GM12878 (cell line): ENCODE results near the gene TUBB3. TPM values are rescaled to one million over a fixed set of nuclear protein-coding genes. Genes with fewer than 3 reads are reported as not detected.
A peak's percentile ranks its signal among the peaks of the same experiment; 100 is the strongest.

Source experiments
- KDM1A ChIP-seq: fragments of 200-600 bp; sonication (generic); IDR thresholded peaks from 2 replicates; pipeline ENCODE4 v1.6.1; 2016; ENCODE audit warnings: borderline replicate concordance
- NFYB ChIP-seq: IDR thresholded peaks from 2 replicates; pipeline ENCODE4 v1.6.1; 2011; ENCODE audit warnings: low read depth, mild to moderate bottlenecking, low read length, improper control_type of control experiment, moderate library complexity; ENCODE audit not compliant: insufficient read depth
- RAD51 ChIP-seq: fragments of 450-650 bp; IDR thresholded peaks from 2 replicates; pipeline ENCODE4 v1.6.1; 2016; ENCODE audit warnings: moderate library complexity, mild to moderate bottlenecking, inconsistent platforms
- SRF ChIP-seq, 2 experiments: IDR thresholded peaks; 2 replicates each; pipeline ENCODE4 v1.6.1; 2011; ENCODE audit warnings: low read depth in 2 of 2, low read length in 2 of 2, mild to moderate bottlenecking in 1 of 2, moderate library complexity in 1 of 2
- YY1 ChIP-seq: IDR thresholded peaks from 2 replicates; pipeline ENCODE4 v1.6.1; 2011; ENCODE audit warnings: low read depth, mild to moderate bottlenecking, low read length
- polyA plus RNA-seq, 11 experiments: library from polyadenylated mRNA; depleted of rRNA in 4 of 11; unstranded in 6 of 11; stranded (reverse) in 5 of 11; fragments of >200 nt; fragmentation: Nextera tagmentation in 4 of 11; fragmentation: Illumina TruSeq in 1 of 11; extraction: Ambion mirVana in 4 of 11; extraction: Trizol in 1 of 11; gene quantifications; 1 replicate in 1 of 11; 2 replicates in 10 of 11; pipeline versions ENCODE4 v1.2.1 to v1.2.3, GENCODE V29; 2011 to 2016; ENCODE audit warnings: inconsistent platforms in 2 of 11, missing spikeins in 2 of 11, low read depth in 1 of 11
- total RNA-seq, 4 experiments: library from RNA; depleted of rRNA in 3 of 4; stranded (reverse); fragments of >200 nt in 3 of 4; fragmentation: Illumina TruSeq in 1 of 4; extraction: Trizol in 1 of 4; gene quantifications; 2 replicates each; pipeline versions ENCODE4 v1.2.1 to v1.2.3, GENCODE V29; 2013 to 2021
- TF ChIP-seq, protein P1 (sequence below), 3 experiments: IDR thresholded peaks in 2 of 3; conservative IDR thresholded peaks in 1 of 3; 2 replicates each; pipeline ENCODE4 v1.5.1; 2011; ENCODE audit warnings: low read depth in 3 of 3, low read length in 3 of 3, mild to moderate bottlenecking in 3 of 3, control low read depth in 2 of 3, moderate library complexity in 2 of 3, inconsistent platforms in 1 of 3, mixed read lengths in 1 of 3; ENCODE audit not compliant: control insufficient read depth in 2 of 3, insufficient read depth in 1 of 3; ENCODE audit errors: extremely low read depth in 1 of 3
- TF ChIP-seq, protein P2 (sequence below): fragments of 150-350 bp; IDR thresholded peaks from 2 replicates; pipeline ENCODE4 v1.6.1; 2016; ENCODE audit warnings: low read depth, low read length
- TF ChIP-seq, protein P3 (sequence below): fragments of 450-650 bp; IDR thresholded peaks from 2 replicates; pipeline ENCODE4 v1.6.1; 2017; ENCODE audit warnings: mild to moderate bottlenecking, moderate library complexity
- TF ChIP-seq, protein P4 (sequence below): fragments of 450-650 bp; IDR thresholded peaks from 2 replicates; pipeline ENCODE4 v1.6.1; 2017; ENCODE audit warnings: mild to moderate bottlenecking, moderate library complexity
- TF ChIP-seq, protein P5 (sequence below): IDR thresholded peaks from 2 replicates; pipeline ENCODE4 v1.6.1; 2012; ENCODE audit warnings: mild to moderate bottlenecking, low read depth, low read length

The TUBB3 gene
- total and polyA plus RNA-seq, 10 of the 15 experiments (the other 5 are each of a cell fraction or from before 2014, with no cell fraction given), result 0.09 to 2.5 (median 0.58) TPM; not detected in 1

DNA sequence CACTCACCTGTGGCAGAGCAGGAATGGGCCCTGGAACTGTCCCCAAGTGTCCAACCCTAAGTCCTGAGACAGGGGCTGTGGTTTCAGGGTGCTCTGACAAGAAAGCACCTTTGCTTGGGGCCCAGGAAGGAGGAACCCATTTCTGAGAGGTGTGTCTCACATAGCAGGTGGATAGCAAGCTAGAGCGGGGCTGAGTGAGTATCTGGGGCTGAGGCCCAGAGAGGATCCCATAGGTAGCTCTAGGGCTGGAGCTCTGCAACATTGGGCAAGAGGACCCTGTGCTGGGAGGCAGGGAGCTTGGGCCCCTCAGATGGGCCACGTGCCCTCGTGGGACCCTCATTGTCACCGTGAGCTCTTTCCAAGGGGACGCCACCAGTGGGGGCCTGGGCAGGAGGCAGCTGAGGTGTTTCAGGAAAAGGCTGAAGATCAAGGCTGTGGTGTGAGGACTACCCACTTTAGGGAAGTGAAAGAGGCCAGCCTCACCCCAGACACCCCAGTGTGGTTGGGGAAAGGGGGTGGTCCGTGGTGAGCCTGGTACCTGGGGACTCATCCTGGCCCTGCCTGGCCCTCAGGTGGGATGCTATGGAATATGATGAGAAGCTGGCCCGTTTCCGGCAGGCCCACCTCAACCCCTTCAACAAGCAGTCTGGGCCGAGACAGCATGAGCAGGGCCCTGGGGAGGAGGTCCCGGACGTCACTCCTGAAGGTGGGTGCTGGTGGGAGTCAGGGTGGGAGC is 30.7 kb downstream of the TUBB3 start (continued):
- TF ChIP-seq SRF (IDR thresholded peaks at IDR 0.05; ENCODE audit: low read depth in 2 of 2, low read length in 2 of 2) (0 out of 4 replicates have a peak, but pooled peaks of 1 of the 2 experiments have one; percentile 6), KDM1A (no peak), YY1 (no peak), NFYB (no peak), RAD51 (no peak)
- TF ChIP-seq, protein P1, sequence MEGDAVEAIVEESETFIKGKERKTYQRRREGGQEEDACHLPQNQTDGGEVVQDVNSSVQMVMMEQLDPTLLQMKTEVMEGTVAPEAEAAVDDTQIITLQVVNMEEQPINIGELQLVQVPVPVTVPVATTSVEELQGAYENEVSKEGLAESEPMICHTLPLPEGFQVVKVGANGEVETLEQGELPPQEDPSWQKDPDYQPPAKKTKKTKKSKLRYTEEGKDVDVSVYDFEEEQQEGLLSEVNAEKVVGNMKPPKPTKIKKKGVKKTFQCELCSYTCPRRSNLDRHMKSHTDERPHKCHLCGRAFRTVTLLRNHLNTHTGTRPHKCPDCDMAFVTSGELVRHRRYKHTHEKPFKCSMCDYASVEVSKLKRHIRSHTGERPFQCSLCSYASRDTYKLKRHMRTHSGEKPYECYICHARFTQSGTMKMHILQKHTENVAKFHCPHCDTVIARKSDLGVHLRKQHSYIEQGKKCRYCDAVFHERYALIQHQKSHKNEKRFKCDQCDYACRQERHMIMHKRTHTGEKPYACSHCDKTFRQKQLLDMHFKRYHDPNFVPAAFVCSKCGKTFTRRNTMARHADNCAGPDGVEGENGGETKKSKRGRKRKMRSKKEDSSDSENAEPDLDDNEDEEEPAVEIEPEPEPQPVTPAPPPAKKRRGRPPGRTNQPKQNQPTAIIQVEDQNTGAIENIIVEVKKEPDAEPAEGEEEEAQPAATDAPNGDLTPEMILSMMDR (IDR thresholded peaks at IDR 0.05 in 2 of 3, conservative IDR thresholded peaks at IDR 0.05 in 1 of 3; ENCODE audit: control insufficient read depth in 2 of 3, extremely low read depth in 1 of 3, insufficient read depth in 1 of 3, low read depth in 3 of 3, low read length in 3 of 3), result no peak
- TF ChIP-seq, protein P2, sequence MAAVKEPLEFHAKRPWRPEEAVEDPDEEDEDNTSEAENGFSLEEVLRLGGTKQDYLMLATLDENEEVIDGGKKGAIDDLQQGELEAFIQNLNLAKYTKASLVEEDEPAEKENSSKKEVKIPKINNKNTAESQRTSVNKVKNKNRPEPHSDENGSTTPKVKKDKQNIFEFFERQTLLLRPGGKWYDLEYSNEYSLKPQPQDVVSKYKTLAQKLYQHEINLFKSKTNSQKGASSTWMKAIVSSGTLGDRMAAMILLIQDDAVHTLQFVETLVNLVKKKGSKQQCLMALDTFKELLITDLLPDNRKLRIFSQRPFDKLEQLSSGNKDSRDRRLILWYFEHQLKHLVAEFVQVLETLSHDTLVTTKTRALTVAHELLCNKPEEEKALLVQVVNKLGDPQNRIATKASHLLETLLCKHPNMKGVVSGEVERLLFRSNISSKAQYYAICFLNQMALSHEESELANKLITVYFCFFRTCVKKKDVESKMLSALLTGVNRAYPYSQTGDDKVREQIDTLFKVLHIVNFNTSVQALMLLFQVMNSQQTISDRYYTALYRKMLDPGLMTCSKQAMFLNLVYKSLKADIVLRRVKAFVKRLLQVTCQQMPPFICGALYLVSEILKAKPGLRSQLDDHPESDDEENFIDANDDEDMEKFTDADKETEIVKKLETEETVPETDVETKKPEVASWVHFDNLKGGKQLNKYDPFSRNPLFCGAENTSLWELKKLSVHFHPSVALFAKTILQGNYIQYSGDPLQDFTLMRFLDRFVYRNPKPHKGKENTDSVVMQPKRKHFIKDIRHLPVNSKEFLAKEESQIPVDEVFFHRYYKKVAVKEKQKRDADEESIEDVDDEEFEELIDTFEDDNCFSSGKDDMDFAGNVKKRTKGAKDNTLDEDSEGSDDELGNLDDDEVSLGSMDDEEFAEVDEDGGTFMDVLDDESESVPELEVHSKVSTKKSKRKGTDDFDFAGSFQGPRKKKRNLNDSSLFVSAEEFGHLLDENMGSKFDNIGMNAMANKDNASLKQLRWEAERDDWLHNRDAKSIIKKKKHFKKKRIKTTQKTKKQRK, result no peak
- TF ChIP-seq, protein P3, sequence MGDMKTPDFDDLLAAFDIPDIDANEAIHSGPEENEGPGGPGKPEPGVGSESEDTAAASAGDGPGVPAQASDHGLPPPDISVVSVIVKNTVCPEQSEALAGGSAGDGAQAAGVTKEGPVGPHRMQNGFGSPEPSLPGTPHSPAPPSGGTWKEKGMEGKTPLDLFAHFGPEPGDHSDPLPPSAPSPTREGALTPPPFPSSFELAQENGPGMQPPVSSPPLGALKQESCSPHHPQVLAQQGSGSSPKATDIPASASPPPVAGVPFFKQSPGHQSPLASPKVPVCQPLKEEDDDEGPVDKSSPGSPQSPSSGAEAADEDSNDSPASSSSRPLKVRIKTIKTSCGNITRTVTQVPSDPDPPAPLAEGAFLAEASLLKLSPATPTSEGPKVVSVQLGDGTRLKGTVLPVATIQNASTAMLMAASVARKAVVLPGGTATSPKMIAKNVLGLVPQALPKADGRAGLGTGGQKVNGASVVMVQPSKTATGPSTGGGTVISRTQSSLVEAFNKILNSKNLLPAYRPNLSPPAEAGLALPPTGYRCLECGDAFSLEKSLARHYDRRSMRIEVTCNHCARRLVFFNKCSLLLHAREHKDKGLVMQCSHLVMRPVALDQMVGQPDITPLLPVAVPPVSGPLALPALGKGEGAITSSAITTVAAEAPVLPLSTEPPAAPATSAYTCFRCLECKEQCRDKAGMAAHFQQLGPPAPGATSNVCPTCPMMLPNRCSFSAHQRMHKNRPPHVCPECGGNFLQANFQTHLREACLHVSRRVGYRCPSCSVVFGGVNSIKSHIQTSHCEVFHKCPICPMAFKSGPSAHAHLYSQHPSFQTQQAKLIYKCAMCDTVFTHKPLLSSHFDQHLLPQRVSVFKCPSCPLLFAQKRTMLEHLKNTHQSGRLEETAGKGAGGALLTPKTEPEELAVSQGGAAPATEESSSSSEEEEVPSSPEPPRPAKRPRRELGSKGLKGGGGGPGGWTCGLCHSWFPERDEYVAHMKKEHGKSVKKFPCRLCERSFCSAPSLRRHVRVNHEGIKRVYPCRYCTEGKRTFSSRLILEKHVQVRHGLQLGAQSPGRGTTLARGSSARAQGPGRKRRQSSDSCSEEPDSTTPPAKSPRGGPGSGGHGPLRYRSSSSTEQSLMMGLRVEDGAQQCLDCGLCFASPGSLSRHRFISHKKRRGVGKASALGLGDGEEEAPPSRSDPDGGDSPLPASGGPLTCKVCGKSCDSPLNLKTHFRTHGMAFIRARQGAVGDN, result no peak
- TF ChIP-seq, protein P4, sequence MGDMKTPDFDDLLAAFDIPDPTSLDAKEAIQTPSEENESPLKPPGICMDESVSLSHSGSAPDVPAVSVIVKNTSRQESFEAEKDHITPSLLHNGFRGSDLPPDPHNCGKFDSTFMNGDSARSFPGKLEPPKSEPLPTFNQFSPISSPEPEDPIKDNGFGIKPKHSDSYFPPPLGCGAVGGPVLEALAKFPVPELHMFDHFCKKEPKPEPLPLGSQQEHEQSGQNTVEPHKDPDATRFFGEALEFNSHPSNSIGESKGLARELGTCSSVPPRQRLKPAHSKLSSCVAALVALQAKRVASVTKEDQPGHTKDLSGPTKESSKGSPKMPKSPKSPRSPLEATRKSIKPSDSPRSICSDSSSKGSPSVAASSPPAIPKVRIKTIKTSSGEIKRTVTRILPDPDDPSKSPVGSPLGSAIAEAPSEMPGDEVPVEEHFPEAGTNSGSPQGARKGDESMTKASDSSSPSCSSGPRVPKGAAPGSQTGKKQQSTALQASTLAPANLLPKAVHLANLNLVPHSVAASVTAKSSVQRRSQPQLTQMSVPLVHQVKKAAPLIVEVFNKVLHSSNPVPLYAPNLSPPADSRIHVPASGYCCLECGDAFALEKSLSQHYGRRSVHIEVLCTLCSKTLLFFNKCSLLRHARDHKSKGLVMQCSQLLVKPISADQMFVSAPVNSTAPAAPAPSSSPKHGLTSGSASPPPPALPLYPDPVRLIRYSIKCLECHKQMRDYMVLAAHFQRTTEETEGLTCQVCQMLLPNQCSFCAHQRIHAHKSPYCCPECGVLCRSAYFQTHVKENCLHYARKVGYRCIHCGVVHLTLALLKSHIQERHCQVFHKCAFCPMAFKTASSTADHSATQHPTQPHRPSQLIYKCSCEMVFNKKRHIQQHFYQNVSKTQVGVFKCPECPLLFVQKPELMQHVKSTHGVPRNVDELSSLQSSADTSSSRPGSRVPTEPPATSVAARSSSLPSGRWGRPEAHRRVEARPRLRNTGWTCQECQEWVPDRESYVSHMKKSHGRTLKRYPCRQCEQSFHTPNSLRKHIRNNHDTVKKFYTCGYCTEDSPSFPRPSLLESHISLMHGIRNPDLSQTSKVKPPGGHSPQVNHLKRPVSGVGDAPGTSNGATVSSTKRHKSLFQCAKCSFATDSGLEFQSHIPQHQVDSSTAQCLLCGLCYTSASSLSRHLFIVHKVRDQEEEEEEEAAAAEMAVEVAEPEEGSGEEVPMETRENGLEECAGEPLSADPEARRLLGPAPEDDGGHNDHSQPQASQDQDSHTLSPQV, result no peak
- TF ChIP-seq, protein P5, sequence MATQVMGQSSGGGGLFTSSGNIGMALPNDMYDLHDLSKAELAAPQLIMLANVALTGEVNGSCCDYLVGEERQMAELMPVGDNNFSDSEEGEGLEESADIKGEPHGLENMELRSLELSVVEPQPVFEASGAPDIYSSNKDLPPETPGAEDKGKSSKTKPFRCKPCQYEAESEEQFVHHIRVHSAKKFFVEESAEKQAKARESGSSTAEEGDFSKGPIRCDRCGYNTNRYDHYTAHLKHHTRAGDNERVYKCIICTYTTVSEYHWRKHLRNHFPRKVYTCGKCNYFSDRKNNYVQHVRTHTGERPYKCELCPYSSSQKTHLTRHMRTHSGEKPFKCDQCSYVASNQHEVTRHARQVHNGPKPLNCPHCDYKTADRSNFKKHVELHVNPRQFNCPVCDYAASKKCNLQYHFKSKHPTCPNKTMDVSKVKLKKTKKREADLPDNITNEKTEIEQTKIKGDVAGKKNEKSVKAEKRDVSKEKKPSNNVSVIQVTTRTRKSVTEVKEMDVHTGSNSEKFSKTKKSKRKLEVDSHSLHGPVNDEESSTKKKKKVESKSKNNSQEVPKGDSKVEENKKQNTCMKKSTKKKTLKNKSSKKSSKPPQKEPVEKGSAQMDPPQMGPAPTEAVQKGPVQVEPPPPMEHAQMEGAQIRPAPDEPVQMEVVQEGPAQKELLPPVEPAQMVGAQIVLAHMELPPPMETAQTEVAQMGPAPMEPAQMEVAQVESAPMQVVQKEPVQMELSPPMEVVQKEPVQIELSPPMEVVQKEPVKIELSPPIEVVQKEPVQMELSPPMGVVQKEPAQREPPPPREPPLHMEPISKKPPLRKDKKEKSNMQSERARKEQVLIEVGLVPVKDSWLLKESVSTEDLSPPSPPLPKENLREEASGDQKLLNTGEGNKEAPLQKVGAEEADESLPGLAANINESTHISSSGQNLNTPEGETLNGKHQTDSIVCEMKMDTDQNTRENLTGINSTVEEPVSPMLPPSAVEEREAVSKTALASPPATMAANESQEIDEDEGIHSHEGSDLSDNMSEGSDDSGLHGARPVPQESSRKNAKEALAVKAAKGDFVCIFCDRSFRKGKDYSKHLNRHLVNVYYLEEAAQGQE, result no peak
